Germinal center (tissue), 1 donor: ENCODE data around the gene SWT1.
"Not testable (repeated sequence)": the region's sequence is repeated elsewhere in the genome, so short reads cannot be mapped to it uniquely, and the experiment has no call there.

ENCODE experiments used
- DNase-seq: peaks from one replicate; pipeline ENCODE4 v3.0.0; 2012; ENCODE audit warnings: mixed read lengths, low spot score

Gene SWT1

GRCh38 chr1:185321653-185322221 is 164.8 kb downstream of the SWT1 start:
- not testable (repeated sequence) for DNase-seq

GRCh38 chr1:185322636-185323035 is 165.7 kb downstream of the SWT1 start:
- no peak for DNase-seq

GRCh38 chr1:185324118-185324517 is 167.2 kb downstream of the SWT1 start:
- DNase-seq = no peak

GRCh38 chr1:185325413-185325812 is 168.4 kb downstream of the SWT1 start:
- DNase-seq = no peak

GRCh38 chr1:185328255-185328654 is 171.3 kb downstream of the SWT1 start:
- DNase-seq = no peak

- DNase-seq = no peak
Observed at GRCh38 chr1:185334182-185334581, 177.2 kb downstream of the SWT1 start.

- no peak for DNase-seq
Observed at GRCh38 chr1:185337246-185337645, 180.3 kb downstream of the SWT1 start.

- no peak for DNase-seq
Observed at GRCh38 chr1:185338719-185339622, 182.0 kb downstream of the SWT1 start.

- no peak for DNase-seq
Observed at GRCh38 chr1:185341196-185341781, 184.3 kb downstream of the SWT1 start.
